ENCODE results near the gene PRKAG2.
"Not testable (repeated sequence)": the region's sequence is repeated elsewhere in the genome, so short reads cannot be mapped to it uniquely, and the experiment has no call there.

PRKAG2 gene

GRCh38 chr7:151801782-151802468 is 75.0 kb downstream of the PRKAG2 start:
- no peaks in the 10 kb centered on the region for H3K36me3 Mint-ChIP-seq (ENCODE audit: low read depth)
- H3K9me3 Mint-ChIP-seq = no peaks in the 10 kb centered on the region
- DNase-seq (no peak), ATAC-seq (no peak)
- peaks cover 9% of the 10 kb centered on the region for H3K4me1 Mint-ChIP-seq
- no peaks in the 10 kb centered on the region for H3K27me3 Mint-ChIP-seq
- no peak overlapping the region for H3K27ac Mint-ChIP-seq
- H3K4me3 Mint-ChIP-seq = no peak overlapping the region

GRCh38 chr7:151801291-151801690 is 75.6 kb downstream of the PRKAG2 start:
- Mint-ChIP-seq H3K27ac (no peak overlapping the region), H3K4me1 (peaks cover 16% of the 10 kb centered on the region), H3K4me3 (no peak overlapping the region), H3K27me3 (no peaks in the 10 kb centered on the region), H3K9me3 (no peaks in the 10 kb centered on the region), H3K36me3 (ENCODE audit: low read depth) (no peaks in the 10 kb centered on the region)
- no peak for DNase-seq
- no peak for ATAC-seq

- Mint-ChIP-seq H3K4me3 (no peak overlapping the region), H3K27ac (no peak overlapping the region), H3K9me3 (no peaks in the 10 kb centered on the region), H3K27me3 (no peaks in the 10 kb centered on the region), H3K36me3 (ENCODE audit: low read depth) (no peaks in the 10 kb centered on the region), H3K4me1 (peaks cover 20% of the 10 kb centered on the region)
- ATAC-seq = no peak
- no peak for DNase-seq
Measured at GRCh38 chr7:151800861-151801260, 76.1 kb downstream of the PRKAG2 start.

DNA sequence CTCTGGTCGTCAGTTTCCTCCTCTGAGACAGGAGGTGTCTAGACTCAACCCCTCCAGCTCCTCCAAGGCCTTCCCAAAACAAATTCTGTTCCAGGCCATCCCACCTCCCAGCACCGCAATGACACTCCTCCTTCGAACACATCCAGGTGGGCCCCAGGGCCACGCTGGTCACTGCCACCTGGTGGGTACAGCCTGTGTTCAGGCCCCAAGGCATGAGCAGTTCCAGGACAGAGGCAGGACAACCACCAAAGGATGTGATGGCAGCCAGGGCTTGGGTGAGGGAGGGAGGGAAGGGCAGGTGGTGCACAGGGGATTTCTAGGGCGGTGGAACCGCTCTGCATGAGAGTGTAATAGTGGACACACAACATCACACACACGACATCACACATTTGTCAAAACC is 76.5 kb downstream of the PRKAG2 start:
- Mint-ChIP-seq H3K9me3 (no peaks in the 10 kb centered on the region), H3K27me3 (no peaks in the 10 kb centered on the region), H3K27ac (no peak overlapping the region), H3K36me3 (ENCODE audit: low read depth) (no peaks in the 10 kb centered on the region), H3K4me1 (peaks cover 22% of the 10 kb centered on the region), H3K4me3 (no peak overlapping the region)
- ATAC-seq (no peak), DNase-seq (no peak)

GRCh38 chr7:151799506-151799905 is 77.4 kb downstream of the PRKAG2 start:
- ATAC-seq = no peak
- H3K9me3 Mint-ChIP-seq = no peaks in the 10 kb centered on the region
- DNase-seq = no peak
- no peak overlapping the region for H3K27ac Mint-ChIP-seq
- no peak overlapping the region for H3K4me3 Mint-ChIP-seq
- peaks cover 31% of the 10 kb centered on the region for H3K4me1 Mint-ChIP-seq
- H3K36me3 Mint-ChIP-seq (ENCODE audit: low read depth) = no peaks in the 10 kb centered on the region
- no peaks in the 10 kb centered on the region for H3K27me3 Mint-ChIP-seq

DNA sequence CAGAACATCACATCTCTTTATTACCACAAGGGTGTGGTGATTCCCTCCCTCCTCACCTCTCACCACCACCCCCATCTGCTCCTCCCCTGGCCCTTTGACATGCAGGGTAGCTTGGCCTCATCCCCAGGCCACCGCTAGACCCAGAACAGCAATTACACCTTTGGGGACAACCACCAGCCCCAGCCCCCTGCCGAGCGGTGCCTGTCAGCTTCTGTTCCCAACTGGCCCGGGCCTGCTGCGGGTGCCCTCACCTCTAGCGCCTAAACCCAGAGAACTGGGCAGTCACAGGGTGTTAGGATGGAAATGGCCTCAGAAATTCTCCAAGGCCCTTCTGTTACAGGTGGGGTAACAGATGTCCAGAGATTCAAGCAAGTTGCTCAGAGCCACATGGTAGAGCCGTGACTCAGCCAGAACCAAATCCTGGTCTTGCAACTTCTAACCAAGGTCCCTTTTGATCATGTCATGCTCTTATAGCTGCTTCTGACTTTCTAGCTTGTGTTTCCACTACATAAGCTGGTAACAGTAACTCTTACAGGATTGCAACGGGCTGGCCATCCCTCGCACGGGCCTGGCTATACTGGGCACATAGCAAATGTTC is 78.0 kb downstream of the PRKAG2 start:
- Mint-ChIP-seq H3K27ac (no peak overlapping the region), H3K4me1 (peaks cover 35% of the 10 kb centered on the region), H3K9me3 (no peaks in the 10 kb centered on the region), H3K36me3 (ENCODE audit: low read depth) (no peaks in the 10 kb centered on the region), H3K4me3 (no peak overlapping the region), H3K27me3 (no peaks in the 10 kb centered on the region)
- no peak for DNase-seq
- no peak for ATAC-seq

DNA sequence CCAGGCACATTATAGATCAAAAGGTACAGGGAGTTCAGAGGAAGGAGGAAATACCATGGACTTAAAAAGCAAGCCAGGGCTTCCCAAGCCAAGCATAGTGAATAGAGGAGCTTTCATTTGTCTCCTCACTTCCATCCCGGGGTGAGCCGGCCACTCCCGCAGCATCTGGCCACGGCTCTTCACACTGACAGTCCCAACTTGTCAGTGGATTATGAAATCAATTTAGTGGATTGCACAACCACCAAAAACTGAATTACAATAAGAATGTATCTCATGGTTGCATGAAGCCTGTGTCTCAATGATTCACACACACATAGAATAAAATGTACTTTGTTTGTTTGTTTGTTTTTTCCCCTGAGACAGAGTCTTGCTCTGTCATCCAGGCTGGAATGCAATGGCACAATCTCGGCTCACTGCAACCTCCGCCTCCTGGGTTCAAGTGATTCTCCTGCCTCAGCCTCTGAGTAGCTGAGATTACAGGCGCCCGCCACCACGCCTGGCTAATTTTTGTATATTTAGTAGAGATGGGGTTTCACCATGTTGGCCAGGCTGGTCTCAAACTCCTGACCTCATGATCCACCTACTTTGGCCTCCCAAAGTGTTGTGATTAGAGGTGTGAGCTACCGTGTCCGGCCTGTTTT is 79.1 kb downstream of the PRKAG2 start:
- not testable (repeated sequence) for ATAC-seq

GRCh38 chr7:151796871-151797537 is 79.9 kb downstream of the PRKAG2 start:
- Mint-ChIP-seq H3K27me3 (no peaks in the 10 kb centered on the region), H3K36me3 (ENCODE audit: low read depth) (no peaks in the 10 kb centered on the region), H3K4me3 (no peak overlapping the region), H3K27ac (peak overlapping the region; percentile 83), H3K9me3 (no peaks in the 10 kb centered on the region), H3K4me1 (peaks cover 35% of the 10 kb centered on the region)
- peak; percentile 48 for DNase-seq
- ATAC-seq = peak; percentile 34

More for the DNA sequence above, 79.1 kb downstream of the PRKAG2 start:
- Mint-ChIP-seq H3K27ac (peak overlapping the region; percentile 42), H3K4me1 (peaks cover 35% of the 10 kb centered on the region)
- not testable (repeated sequence) for H3K4me3 Mint-ChIP-seq; H3K9me3 Mint-ChIP-seq; H3K27me3 Mint-ChIP-seq; H3K36me3 Mint-ChIP-seq (ENCODE audit: low read depth); DNase-seq

DNA sequence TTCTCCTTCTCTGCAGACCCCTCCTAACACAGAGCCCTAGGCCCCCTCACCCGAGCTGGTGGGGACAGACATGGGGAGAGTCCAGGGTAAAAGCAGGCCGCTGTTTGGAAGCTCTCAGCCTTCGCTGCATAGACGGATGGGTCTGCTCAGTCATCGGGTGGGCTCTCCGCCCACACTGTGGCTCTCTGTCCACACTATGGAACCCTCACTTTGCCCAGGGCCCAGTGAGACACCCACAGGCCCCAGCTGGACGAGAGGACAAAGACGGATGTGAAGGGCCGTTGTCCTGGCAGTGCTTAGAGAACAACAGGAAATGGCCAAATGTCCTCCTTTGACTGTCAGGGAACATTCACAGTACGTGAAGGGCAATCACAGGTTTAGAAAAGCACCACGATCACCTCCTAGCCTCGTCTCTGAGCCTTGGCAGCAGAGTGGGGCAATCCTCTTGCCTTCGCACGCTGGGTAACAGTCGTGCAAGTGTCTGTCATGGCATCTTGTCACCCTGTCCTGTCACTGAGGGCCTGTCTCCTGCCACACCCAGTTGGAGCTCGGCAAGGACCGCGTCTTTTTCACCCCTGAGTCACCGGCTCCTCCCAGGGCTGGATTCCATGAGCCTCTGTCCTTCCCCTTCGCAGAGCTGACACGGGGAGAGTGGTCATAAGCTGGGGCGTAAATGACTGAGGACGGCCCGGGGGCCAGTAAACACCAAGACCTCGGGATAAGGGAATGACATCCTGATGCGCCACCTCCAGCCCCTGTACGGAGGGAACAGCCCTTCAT is 80.6 kb downstream of the PRKAG2 start:
- Mint-ChIP-seq H3K36me3 (ENCODE audit: low read depth) (no peaks in the 10 kb centered on the region), H3K4me3 (no peak overlapping the region), H3K27me3 (no peaks in the 10 kb centered on the region), H3K9me3 (no peaks in the 10 kb centered on the region), H3K27ac (peak overlapping the region; percentile 83), H3K4me1 (peaks cover 40% of the 10 kb centered on the region)
- DNase-seq = peak; percentile 40
- ATAC-seq = peak; percentile 60

DNA sequence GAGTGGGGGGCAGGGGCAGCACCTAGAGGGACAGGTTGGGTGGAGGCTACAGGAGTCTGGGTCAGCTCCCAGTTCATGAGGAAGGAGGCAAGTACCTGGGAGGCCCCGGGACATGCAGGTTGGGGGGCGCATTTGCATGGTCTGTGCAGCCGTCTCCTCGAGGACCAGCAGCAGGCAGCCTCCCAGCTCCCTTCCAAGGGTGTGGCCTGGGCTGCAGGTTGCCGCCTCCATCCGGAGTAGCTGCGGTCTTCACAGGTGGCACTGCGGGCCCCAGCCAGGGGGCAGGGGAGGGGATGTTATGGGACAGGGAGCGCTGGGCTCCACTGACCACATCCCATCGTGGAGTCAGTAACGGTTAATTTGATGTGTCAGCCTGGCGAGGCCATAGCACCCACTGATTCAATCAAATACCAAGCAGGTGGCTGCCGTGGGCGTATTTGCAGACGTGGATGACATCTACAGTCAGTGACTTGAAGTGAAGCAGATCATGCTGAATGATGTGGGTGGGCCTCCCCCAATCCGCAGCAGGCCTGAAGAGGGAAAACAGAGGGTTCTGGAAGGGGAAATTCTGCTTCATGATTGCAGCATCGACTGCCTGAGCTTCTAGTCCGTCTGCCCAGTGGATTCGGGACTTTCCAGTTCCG is 81.6 kb downstream of the PRKAG2 start:
- no peaks in the 10 kb centered on the region for H3K36me3 Mint-ChIP-seq (ENCODE audit: low read depth)
- H3K27me3 Mint-ChIP-seq = no peaks in the 10 kb centered on the region
- H3K4me3 Mint-ChIP-seq = no peak overlapping the region
- ATAC-seq (peak; percentile 86), DNase-seq (peak; percentile 83)
- H3K4me1 Mint-ChIP-seq = peaks cover 40% of the 10 kb centered on the region
- H3K9me3 Mint-ChIP-seq = no peaks in the 10 kb centered on the region
- H3K27ac Mint-ChIP-seq = peak overlapping the region; percentile 76

GRCh38 chr7:151794508-151795167 is 82.3 kb downstream of the PRKAG2 start:
- ATAC-seq = no peak
- Mint-ChIP-seq H3K27me3 (no peaks in the 10 kb centered on the region), H3K9me3 (no peaks in the 10 kb centered on the region), H3K27ac (peak overlapping the region; percentile 76), H3K4me1 (peaks cover 42% of the 10 kb centered on the region), H3K4me3 (no peak overlapping the region), H3K36me3 (ENCODE audit: low read depth) (no peaks in the 10 kb centered on the region)
- no peak for DNase-seq

DNA sequence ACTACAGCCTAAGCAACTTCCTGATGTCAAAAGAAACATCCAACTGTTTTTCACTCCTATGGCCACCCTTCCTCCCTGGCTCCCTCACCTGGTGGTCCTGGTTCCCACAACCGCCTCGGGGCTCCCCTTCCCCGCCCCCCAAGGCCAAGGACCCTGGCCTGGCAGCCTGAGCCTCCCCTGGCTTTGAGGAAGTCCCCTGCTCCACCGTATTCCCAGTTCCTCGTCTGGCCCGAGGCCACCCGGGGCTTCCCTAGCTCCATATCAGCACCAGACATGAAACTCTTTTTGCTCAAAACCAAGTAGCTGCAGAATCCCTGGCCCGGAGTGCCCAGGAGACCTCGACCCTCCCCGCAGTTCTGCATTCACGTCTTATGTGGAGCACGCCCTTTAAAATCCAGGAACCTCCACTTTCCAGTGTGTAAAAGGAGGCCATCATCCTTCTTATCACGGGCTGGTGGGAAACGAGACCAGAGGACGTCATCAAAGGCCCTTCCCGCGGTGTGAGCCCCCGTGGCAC is 82.9 kb downstream of the PRKAG2 start:
- H3K9me3 Mint-ChIP-seq = no peaks in the 10 kb centered on the region
- H3K27ac Mint-ChIP-seq = no peak overlapping the region
- no peak for ATAC-seq
- H3K36me3 Mint-ChIP-seq (ENCODE audit: low read depth) = no peaks in the 10 kb centered on the region
- H3K4me1 Mint-ChIP-seq = peaks cover 44% of the 10 kb centered on the region
- no peak overlapping the region for H3K4me3 Mint-ChIP-seq
- no peaks in the 10 kb centered on the region for H3K27me3 Mint-ChIP-seq
- no peak for DNase-seq

DNA sequence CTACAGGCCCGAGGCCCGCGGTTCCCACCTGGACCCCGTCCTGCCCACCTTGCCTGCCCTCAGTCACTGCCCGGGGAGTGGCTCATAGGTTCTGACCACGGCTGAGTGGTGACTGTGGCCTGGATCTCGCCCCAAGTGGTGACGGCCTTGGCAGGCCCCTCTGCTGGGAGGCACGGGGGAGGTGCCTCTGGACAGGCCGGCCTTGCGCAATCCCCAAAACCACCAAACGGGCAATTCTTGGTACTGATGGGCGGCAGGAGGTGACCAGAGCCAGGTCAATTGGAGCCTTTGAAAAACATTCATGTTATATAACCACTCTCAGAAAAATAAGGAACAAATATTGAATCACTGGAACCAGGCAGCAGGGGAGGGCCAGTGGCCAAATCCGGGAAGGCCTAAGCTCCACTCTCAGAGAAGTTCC is 83.4 kb downstream of the PRKAG2 start:
- Mint-ChIP-seq H3K4me1 (peaks cover 48% of the 10 kb centered on the region), H3K36me3 (ENCODE audit: low read depth) (no peaks in the 10 kb centered on the region), H3K27me3 (no peaks in the 10 kb centered on the region), H3K9me3 (no peaks in the 10 kb centered on the region), H3K27ac (no peak overlapping the region), H3K4me3 (no peak overlapping the region)
- DNase-seq = no peak
- no peak for ATAC-seq
